CD14-positive monocyte (primary cell): ENCODE results near the gene RXRG. TPM values are rescaled to one million over a fixed set of nuclear protein-coding genes. Genes with fewer than 3 reads are reported as not detected.

Experiments used
- DNase-seq, 3 donors: peaks; one replicate each; pipeline ENCODE4 v3.0.0-alpha.2; 2011 to 2022
- H2AFZ ChIP-seq: 2 replicates; pipeline ENCODE4 v1.6.0; 2012; ENCODE audit warnings: mild to moderate bottlenecking, low read depth, low read length, inconsistent platforms; ENCODE audit not compliant: insufficient read depth, poor library complexity, severe bottlenecking
- H3K27ac ChIP-seq, 2 donors: 1 replicate in 1 of 2; 2 replicates in 1 of 2; pipeline ENCODE4 v1.5.1; 2012 to 2013; ENCODE audit warnings: low read length in 2 of 2, control low read depth in 1 of 2, inconsistent platforms in 1 of 2, low read depth in 1 of 2, mild to moderate bottlenecking in 1 of 2
- H3K27me3 ChIP-seq, 2 donors: one replicate each; pipeline versions ENCODE4 v1.6.0 to v1.6.1; 2011 to 2013; ENCODE audit warnings: low read length in 2 of 2; ENCODE audit not compliant: control insufficient read depth in 2 of 2, insufficient read depth in 2 of 2
- H3K36me3 ChIP-seq, 2 donors: replicated peaks in 1 of 2; 1 replicate in 1 of 2; 2 replicates in 1 of 2; pipeline versions ENCODE4 v1.5.1 to v1.6.1; 2012 to 2013; ENCODE audit warnings: low read length in 2 of 2, control low read depth in 1 of 2, inconsistent platforms in 1 of 2, mild to moderate bottlenecking in 1 of 2; ENCODE audit not compliant: insufficient read depth in 2 of 2, control insufficient read depth in 1 of 2
- H3K4me1 ChIP-seq, 2 donors: 1 replicate in 1 of 2; 2 replicates in 1 of 2; pipeline versions ENCODE4 v1.5.1 to v1.6.1; 2012 to 2013; ENCODE audit warnings: low read length in 2 of 2, control low read depth in 1 of 2, inconsistent platforms in 1 of 2, mild to moderate bottlenecking in 1 of 2, moderate library complexity in 1 of 2; ENCODE audit not compliant: insufficient read depth in 2 of 2, control insufficient read depth in 1 of 2
- H3K4me2 ChIP-seq: replicated peaks from 2 replicates; pipeline ENCODE3; 2012; ENCODE audit warnings: low read length, moderate library complexity, mild to moderate bottlenecking; ENCODE audit not compliant: poor library complexity, severe bottlenecking; ENCODE audit errors: extremely low read depth
- H3K4me3 ChIP-seq, 3 experiments: fragments of 200-600 bp in 1 of 3; sonication (generic) in 1 of 3; replicated peaks in 1 of 3; 1 replicate in 2 of 3; 2 replicates in 1 of 3; pipeline ENCODE4 v1.5.1; 2011 to 2013; ENCODE audit warnings: low read length in 3 of 3, mild to moderate bottlenecking in 3 of 3, control low read depth in 2 of 3, low read depth in 2 of 3, inconsistent platforms in 1 of 3, moderate library complexity in 1 of 3
- H3K79me2 ChIP-seq: 2 replicates; pipeline ENCODE4 v1.6.0; 2012; ENCODE audit warnings: mild to moderate bottlenecking, control low read depth, inconsistent platforms, low read length, moderate library complexity; ENCODE audit not compliant: insufficient read depth
- H3K9ac ChIP-seq: 2 replicates; pipeline ENCODE4 v1.6.0; 2017; ENCODE audit warnings: low read length, mild to moderate bottlenecking; ENCODE audit not compliant: insufficient read depth, poor library complexity, severe bottlenecking
- H3K9me3 ChIP-seq, 2 donors: replicated peaks in 1 of 2; 1 replicate in 1 of 2; 2 replicates in 1 of 2; pipeline versions ENCODE4 v1.5.1 to v1.6.1; 2012 to 2013; ENCODE audit warnings: low read length in 2 of 2, control low read depth in 1 of 2; ENCODE audit not compliant: control insufficient read depth in 1 of 2, insufficient read depth in 1 of 2
- H4K20me1 ChIP-seq: 2 replicates; pipeline ENCODE4 v1.6.0; 2012; ENCODE audit warnings: mild to moderate bottlenecking, low read length, control low read depth, moderate library complexity; ENCODE audit not compliant: insufficient read depth
- H3K27ac Mint-ChIP-seq, 7 donors: one replicate each; pipeline ENCODE4 v1.8.0; 2020; ENCODE audit warnings: mild to moderate bottlenecking in 7 of 7, mixed read lengths in 7 of 7, moderate library complexity in 6 of 7, inconsistent platforms in 2 of 7
- H3K27me3 Mint-ChIP-seq, 3 donors: one replicate each; pipeline ENCODE4 v1.8.0; 2021 to 2022; ENCODE audit warnings: low read depth in 3 of 3, mild to moderate bottlenecking in 3 of 3, mixed read lengths in 3 of 3, moderate library complexity in 3 of 3, inconsistent platforms in 1 of 3
- H3K36me3 Mint-ChIP-seq, 2 donors: one replicate each; pipeline ENCODE4 v1.8.0; 2020; ENCODE audit warnings: mixed read lengths in 2 of 2, inconsistent platforms in 1 of 2, mild to moderate bottlenecking in 1 of 2
- H3K4me1 Mint-ChIP-seq: one replicate; pipeline ENCODE4 v1.8.0; 2020; ENCODE audit warnings: mild to moderate bottlenecking, mixed read lengths
- H3K4me3 Mint-ChIP-seq, 2 donors: one replicate each; pipeline ENCODE4 v1.8.0; 2020; ENCODE audit warnings: mild to moderate bottlenecking in 2 of 2, mixed read lengths in 2 of 2, moderate library complexity in 1 of 2
- H3K9me3 Mint-ChIP-seq, 7 donors: one replicate each; pipeline ENCODE4 v1.8.0; 2020 to 2022; ENCODE audit warnings: mixed read lengths in 7 of 7, mild to moderate bottlenecking in 6 of 7, moderate library complexity in 6 of 7, inconsistent platforms in 2 of 7
- CTCF ChIP-seq: fragments of 200-600 bp; IDR thresholded peaks from one replicate; pipeline ENCODE4 v1.8.0; 2022; ENCODE audit warnings: antibody characterized with exemption, mild to moderate bottlenecking
- WGBS: methylation state at CpG from one replicate; pipeline ENCODE4 v1.1.5; 2013; ENCODE audit warnings: missing lambda C conversion rate; ENCODE audit not compliant: insufficient coverage; 5-methylcytosine and 5-hydroxymethylcytosine counted together
- intact Hi-C, 2 donors: fragments of 100-400 bp; cut with micrococcal nuclease; formaldehyde crosslinking; loops; one replicate each; pipeline versions ENCODE4 v1.15.0 to v1.15.1; 2023
- polyA plus RNA-seq, 3 donors: library from polyadenylated mRNA; depleted of rRNA in 1 of 3; unstranded in 2 of 3; stranded (reverse) in 1 of 3; fragments of 300-500 nt in 2 of 3; fragments of >200 nt in 1 of 3; fragmentation: Illumina TruSeq in 2 of 3; gene quantifications; 1 replicate in 2 of 3; 2 replicates in 1 of 3; pipeline ENCODE4 v1.2.3, GENCODE V29; 2012 to 2021

RXRG gene
- polyA plus RNA-seq, 3 donors, result not detected

DNA sequence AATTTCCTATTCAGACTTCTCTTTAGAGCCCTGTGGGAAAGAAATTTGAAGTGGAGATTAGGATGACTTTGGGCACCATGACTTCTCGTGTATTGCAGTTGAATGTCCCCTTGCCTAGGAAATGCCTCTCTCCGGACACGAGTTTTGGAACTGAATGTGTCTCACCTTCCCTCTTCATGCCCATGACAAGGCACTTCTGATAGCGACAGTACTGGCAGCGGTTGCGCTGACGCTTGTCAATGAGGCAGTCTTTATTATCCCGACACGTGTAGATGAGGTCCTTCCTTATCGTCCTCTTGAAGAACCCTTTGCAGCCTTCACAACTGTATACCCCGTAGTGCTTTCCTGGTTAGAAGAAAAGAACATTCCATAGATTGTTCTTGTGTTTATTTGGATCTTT, 28.1 kb downstream of the RXRG start:
- no peak for TF ChIP-seq CTCF
- Histone ChIP-seq H3K27me3 (peaks cover 26 to 47% of the 10 kb centered on the region in 2 donors), H3K79me2 (no peaks in the 10 kb centered on the region), H3K9me3 (no peaks in the 10 kb centered on the region), H3K27ac (no peak overlapping the region), H4K20me1 (no peaks in the 10 kb centered on the region), H3K36me3 (no peaks in the 10 kb centered on the region), H3K9ac (no peak overlapping the region), H2AFZ (no peak overlapping the region), H3K4me1 (no peaks in the 10 kb centered on the region), H3K4me3 (no peak overlapping the region), H3K4me2 (no peak overlapping the region)
- no peak for DNase-seq
- Mint-ChIP-seq H3K4me1 (no peaks in the 10 kb centered on the region), H3K4me3 (peak overlapping the region in 1 of 2 donors; percentile 22), H3K36me3 (no peaks in the 10 kb centered on the region), H3K27ac (peak overlapping the region in 1 of 7 donors; percentile 16), H3K27me3 (peaks cover 22 to 34% (median 34%) of the 10 kb centered on the region in 3 donors), H3K9me3 (no peaks in the 10 kb centered on the region)
- WGBS, result 87% methylated on average over 9 of the region's 11 CpGs
- intact Hi-C loops, result no loop called here

DNA sequence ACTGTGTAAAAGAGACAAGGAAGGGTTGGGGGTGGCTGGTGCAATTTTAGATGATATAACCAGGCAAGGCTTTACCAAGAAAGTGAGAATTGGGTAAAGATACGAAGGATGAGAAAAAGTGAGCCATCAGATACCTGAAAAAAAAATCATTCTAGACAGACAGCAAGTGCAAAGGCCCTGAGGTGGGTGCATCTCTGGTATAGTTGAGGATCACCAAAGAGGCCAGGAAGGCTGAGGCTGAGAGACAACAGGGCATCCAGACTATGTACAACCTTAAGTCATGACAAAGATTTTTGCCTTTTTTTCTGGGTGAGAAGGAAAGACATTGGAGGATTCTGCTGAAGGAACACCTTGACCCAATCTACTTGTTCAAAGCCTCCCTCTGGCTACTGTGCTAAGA, 29.9 kb downstream of the RXRG start:
- no peaks in the 10 kb centered on the region for H3K36me3 Mint-ChIP-seq
- H3K27me3 Mint-ChIP-seq, result peaks cover 16 to 34% (median 31%) of the 10 kb centered on the region in 3 donors
- H3K27me3 ChIP-seq, result peaks cover 39 to 59% of the 10 kb centered on the region in 2 donors
- H3K36me3 ChIP-seq, result no peaks in the 10 kb centered on the region
- no peak overlapping the region for H3K9ac ChIP-seq
- intact Hi-C loops, result no loop called here
- no peaks in the 10 kb centered on the region for H3K9me3 Mint-ChIP-seq
- H3K27ac Mint-ChIP-seq, result no peak overlapping the region
- H4K20me1 ChIP-seq, result no peaks in the 10 kb centered on the region
- H3K27ac ChIP-seq, result no peak overlapping the region
- no peaks in the 10 kb centered on the region for H3K4me1 Mint-ChIP-seq
- H3K4me2 ChIP-seq, result no peak overlapping the region
- H3K4me3 Mint-ChIP-seq, result peak overlapping the region in 1 of 2 donors; percentile 22
- DNase-seq, result no peak
- no peak overlapping the region for H2AFZ ChIP-seq
- TF ChIP-seq CTCF, result no peak
- no peaks in the 10 kb centered on the region for H3K9me3 ChIP-seq
- H3K79me2 ChIP-seq, result no peaks in the 10 kb centered on the region
- no CpG with 5 or more reads among the region's 1 CpG for WGBS
- no peaks in the 10 kb centered on the region for H3K4me1 ChIP-seq
- no peak overlapping the region for H3K4me3 ChIP-seq
